Measurements from ENCODE around the gene FOXB1. TPM values are rescaled to one million over a fixed set of nuclear protein-coding genes. Genes with fewer than 3 reads are reported as not detected.

The FOXB1 gene
- total RNA-seq, 1 donor from 2014 or later = not detected

DNA sequence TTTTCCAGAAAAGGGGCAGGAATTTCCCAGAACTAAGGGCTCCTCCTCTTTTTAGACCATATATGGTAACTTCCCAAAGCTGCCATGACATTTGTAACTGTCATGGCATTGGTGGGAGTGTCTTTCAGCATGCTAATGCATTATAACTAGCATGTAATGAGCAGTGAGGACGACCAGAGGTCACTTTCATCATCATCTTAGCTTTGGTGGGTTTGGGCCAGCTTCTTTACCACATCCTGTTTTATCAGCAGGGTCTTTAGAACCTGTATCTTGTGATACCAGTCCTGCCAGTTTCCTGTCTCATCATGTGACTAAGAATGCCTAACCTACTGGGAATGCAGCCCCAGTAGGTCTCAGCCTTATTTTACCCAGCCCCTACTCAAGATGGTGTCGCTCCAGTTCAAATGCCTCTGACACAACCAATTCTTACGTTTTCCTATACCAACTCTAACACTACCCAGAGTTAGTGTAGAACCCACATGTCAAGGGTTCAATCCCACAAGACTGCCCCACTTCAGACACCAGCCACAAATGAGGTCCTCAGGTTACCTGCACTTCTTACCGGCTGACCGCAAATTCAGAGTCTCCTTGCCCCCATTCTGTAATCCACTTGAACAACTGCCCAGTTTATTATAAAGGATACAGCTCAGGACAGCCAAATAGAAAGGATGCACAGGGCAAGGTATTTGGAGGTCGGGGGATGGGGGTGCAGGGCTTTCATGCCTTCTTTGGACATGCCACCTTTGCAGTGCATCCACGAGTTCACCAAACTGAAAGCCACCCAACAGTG is 17.7 kb downstream of the FOXB1 start:
- no peak for DNase-seq (ENCODE audit: low spot score)
- no peak overlapping the region for H3K27ac Mint-ChIP-seq (ENCODE audit: unreplicated experiment)
- H3K9me3 Mint-ChIP-seq (ENCODE audit: low read depth) = peaks cover 9% of the 10 kb centered on the region
- no peak overlapping the region for H3K4me3 Mint-ChIP-seq (ENCODE audit: unreplicated experiment)
- H3K4me1 Mint-ChIP-seq (ENCODE audit: low read depth) = no peaks in the 10 kb centered on the region
- no peaks in the 10 kb centered on the region for H3K36me3 Mint-ChIP-seq (ENCODE audit: low read depth)
- peaks cover 39% of the 10 kb centered on the region for H3K27me3 Mint-ChIP-seq (ENCODE audit: low read depth)
- TF ChIP-seq, protein P1, sequence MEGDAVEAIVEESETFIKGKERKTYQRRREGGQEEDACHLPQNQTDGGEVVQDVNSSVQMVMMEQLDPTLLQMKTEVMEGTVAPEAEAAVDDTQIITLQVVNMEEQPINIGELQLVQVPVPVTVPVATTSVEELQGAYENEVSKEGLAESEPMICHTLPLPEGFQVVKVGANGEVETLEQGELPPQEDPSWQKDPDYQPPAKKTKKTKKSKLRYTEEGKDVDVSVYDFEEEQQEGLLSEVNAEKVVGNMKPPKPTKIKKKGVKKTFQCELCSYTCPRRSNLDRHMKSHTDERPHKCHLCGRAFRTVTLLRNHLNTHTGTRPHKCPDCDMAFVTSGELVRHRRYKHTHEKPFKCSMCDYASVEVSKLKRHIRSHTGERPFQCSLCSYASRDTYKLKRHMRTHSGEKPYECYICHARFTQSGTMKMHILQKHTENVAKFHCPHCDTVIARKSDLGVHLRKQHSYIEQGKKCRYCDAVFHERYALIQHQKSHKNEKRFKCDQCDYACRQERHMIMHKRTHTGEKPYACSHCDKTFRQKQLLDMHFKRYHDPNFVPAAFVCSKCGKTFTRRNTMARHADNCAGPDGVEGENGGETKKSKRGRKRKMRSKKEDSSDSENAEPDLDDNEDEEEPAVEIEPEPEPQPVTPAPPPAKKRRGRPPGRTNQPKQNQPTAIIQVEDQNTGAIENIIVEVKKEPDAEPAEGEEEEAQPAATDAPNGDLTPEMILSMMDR (IDR thresholded peaks at IDR 0.05) = no peak

- no peak overlapping the region for H3K27ac Mint-ChIP-seq (ENCODE audit: unreplicated experiment)
- TF ChIP-seq, protein P1 (IDR thresholded peaks at IDR 0.05) = no peak
- no peaks in the 10 kb centered on the region for H3K36me3 Mint-ChIP-seq (ENCODE audit: low read depth)
- peaks cover 36% of the 10 kb centered on the region for H3K27me3 Mint-ChIP-seq (ENCODE audit: low read depth)
- H3K9me3 Mint-ChIP-seq (ENCODE audit: low read depth) = peaks cover 6% of the 10 kb centered on the region
- no peaks in the 10 kb centered on the region for H3K4me1 Mint-ChIP-seq (ENCODE audit: low read depth)
- no peak for DNase-seq (ENCODE audit: low spot score)
- no peak overlapping the region for H3K4me3 Mint-ChIP-seq (ENCODE audit: unreplicated experiment)
These were observed 18.2 kb downstream of the FOXB1 start for GRCh38 chr15:60022379-60022741.

DNA sequence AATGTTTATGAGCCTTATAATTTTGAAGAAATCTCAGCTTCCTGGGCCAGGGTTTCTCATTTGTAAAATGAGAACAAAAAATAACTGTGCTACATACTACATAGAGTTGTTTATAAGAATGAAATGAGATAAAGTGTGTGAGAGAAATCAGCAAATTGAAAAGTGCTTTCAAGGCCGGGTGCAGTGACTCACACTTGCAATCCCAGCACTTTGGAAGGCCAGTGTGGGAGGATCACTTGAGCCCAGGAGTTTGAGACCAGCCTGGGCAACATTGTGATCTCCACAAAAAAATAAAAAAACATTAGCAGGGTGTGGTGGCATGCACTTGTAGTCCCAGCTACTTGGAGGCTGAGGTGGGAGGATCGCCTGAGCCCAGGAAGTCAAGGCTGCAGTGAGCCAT is 22.4 kb downstream of the FOXB1 start:
- Mint-ChIP-seq H3K27me3 (ENCODE audit: low read depth) (peaks cover 28% of the 10 kb centered on the region), H3K36me3 (ENCODE audit: low read depth) (no peaks in the 10 kb centered on the region)

GRCh38 chr15:60035344-60035743 is 31.2 kb downstream of the FOXB1 start:
- Mint-ChIP-seq H3K4me3 (ENCODE audit: unreplicated experiment) (no peak overlapping the region), H3K36me3 (ENCODE audit: low read depth) (no peaks in the 10 kb centered on the region), H3K4me1 (ENCODE audit: low read depth) (no peaks in the 10 kb centered on the region), H3K27ac (ENCODE audit: unreplicated experiment) (no peak overlapping the region), H3K9me3 (ENCODE audit: low read depth) (no peaks in the 10 kb centered on the region), H3K27me3 (ENCODE audit: low read depth) (peaks cover 37% of the 10 kb centered on the region)
- TF ChIP-seq, protein P1 (IDR thresholded peaks at IDR 0.05) = no peak
- no peak for DNase-seq (ENCODE audit: low spot score)

More for the DNA sequence above, 22.4 kb downstream of the FOXB1 start:
- Mint-ChIP-seq H3K4me1 (ENCODE audit: low read depth) (no peaks in the 10 kb centered on the region), H3K4me3 (ENCODE audit: unreplicated experiment) (no peak overlapping the region), H3K27ac (ENCODE audit: unreplicated experiment) (no peak overlapping the region), H3K9me3 (ENCODE audit: low read depth) (no peaks in the 10 kb centered on the region)
- no peak for DNase-seq (ENCODE audit: low spot score)
- TF ChIP-seq, protein P1 (IDR thresholded peaks at IDR 0.05) = no peak

GRCh38 chr15:60039316-60039715 is 35.2 kb downstream of the FOXB1 start:
- H3K36me3 Mint-ChIP-seq (ENCODE audit: low read depth) = no peaks in the 10 kb centered on the region
- DNase-seq (ENCODE audit: low spot score) = no peak
- H3K4me3 Mint-ChIP-seq (ENCODE audit: unreplicated experiment) = no peak overlapping the region
- H3K4me1 Mint-ChIP-seq (ENCODE audit: low read depth) = no peaks in the 10 kb centered on the region
- no peaks in the 10 kb centered on the region for H3K9me3 Mint-ChIP-seq (ENCODE audit: low read depth)
- peaks cover 44% of the 10 kb centered on the region for H3K27me3 Mint-ChIP-seq (ENCODE audit: low read depth)
- no peak overlapping the region for H3K27ac Mint-ChIP-seq (ENCODE audit: unreplicated experiment)
- TF ChIP-seq, protein P1 (IDR thresholded peaks at IDR 0.05) = no peak

All from chondrocyte (in vitro differentiated cells).